H1 (cell line): ENCODE measurements around the gene LDHB. TPM values are rescaled to one million over a fixed set of nuclear protein-coding genes. Genes with fewer than 3 reads are reported as not detected.

Source experiments
- CHD1 ChIP-seq: IDR thresholded peaks from 2 replicates; pipeline ENCODE4 v1.6.1; 2012; ENCODE audit warnings: low read depth, low read length, improper control_type of control experiment
- CHD2 ChIP-seq: IDR thresholded peaks from 2 replicates; pipeline ENCODE4 v1.6.1; 2012; ENCODE audit warnings: low read length, improper control_type of control experiment
- CREB1 ChIP-seq: IDR thresholded peaks from 2 replicates; pipeline ENCODE4 v1.6.1; 2012; ENCODE audit warnings: inconsistent platforms
- CTCF ChIP-seq, 3 experiments: IDR thresholded peaks; 1 replicate in 2 of 3; 2 replicates in 1 of 3; pipeline versions ENCODE4 v1.5.1 to v1.6.1; 2011; ENCODE audit warnings: low read length in 3 of 3, mild to moderate bottlenecking in 3 of 3, inconsistent platforms in 2 of 3, low read depth in 1 of 3, moderate library complexity in 1 of 3; ENCODE audit not compliant: insufficient read depth in 1 of 3; ENCODE audit errors: control extremely low read depth in 1 of 3
- FOSL1 ChIP-seq: IDR thresholded peaks from 2 replicates; pipeline ENCODE4 v1.6.1; 2011; ENCODE audit warnings: mild to moderate bottlenecking, low read depth, low read length, moderate library complexity; ENCODE audit not compliant: insufficient read depth
- PHF8 ChIP-seq: fragments of 200-600 bp; sonication (generic); conservative IDR thresholded peaks from 2 replicates; pipeline ENCODE4 v1.7.1; 2012; ENCODE audit warnings: low read depth, mild to moderate bottlenecking, inconsistent platforms, low read length, moderate library complexity
- RXRA ChIP-seq: IDR thresholded peaks from 2 replicates; pipeline ENCODE4 v1.6.1; 2011; ENCODE audit warnings: low read depth, mild to moderate bottlenecking, low read length, moderate library complexity; ENCODE audit not compliant: insufficient read depth
- polyA plus RNA-seq, 7 experiments: library from polyadenylated mRNA; depleted of rRNA in 3 of 7; stranded (reverse) in 5 of 7; unstranded in 2 of 7; fragments of >200 nt in 5 of 7; fragments of 200-250 nt in 2 of 7; gene quantifications; 1 replicate in 5 of 7; 2 replicates in 1 of 7; 4 replicates in 1 of 7; pipeline versions ENCODE4 v1.2.1 to v1.2.3, GENCODE V29; 2011 to 2013; ENCODE audit warnings: missing spikeins in 2 of 7, mixed read lengths in 2 of 7
- total RNA-seq: library from RNA; stranded (reverse); fragmentation: NEBNext Ultra II Directional; extraction: Animal tissue kit (Norgen Biotek cat#: 25700); gene quantifications from 2 replicates; pipeline ENCODE4 v1.2.1, GENCODE V29; 2021
- TF ChIP-seq, protein P1 (sequence below): fragments of 300-600 bp; sonication (generic); IDR thresholded peaks from 2 replicates; pipeline ENCODE4 v1.7.1; 2012; ENCODE audit warnings: low read length, moderate library complexity, mild to moderate bottlenecking, inconsistent platforms; ENCODE audit not compliant: insufficient replicate concordance
- TF ChIP-seq, protein P2 (sequence below): IDR thresholded peaks from 2 replicates; pipeline ENCODE4 v1.6.1; 2011; ENCODE audit warnings: low read depth, mild to moderate bottlenecking, low read length; ENCODE audit not compliant: insufficient read depth

The LDHB gene
- total and polyA plus RNA-seq, 2 of the 8 experiments (the other 6 are each of a cell fraction or from before 2014, with no cell fraction given) = 1,177 to 1,781 TPM

DNA sequence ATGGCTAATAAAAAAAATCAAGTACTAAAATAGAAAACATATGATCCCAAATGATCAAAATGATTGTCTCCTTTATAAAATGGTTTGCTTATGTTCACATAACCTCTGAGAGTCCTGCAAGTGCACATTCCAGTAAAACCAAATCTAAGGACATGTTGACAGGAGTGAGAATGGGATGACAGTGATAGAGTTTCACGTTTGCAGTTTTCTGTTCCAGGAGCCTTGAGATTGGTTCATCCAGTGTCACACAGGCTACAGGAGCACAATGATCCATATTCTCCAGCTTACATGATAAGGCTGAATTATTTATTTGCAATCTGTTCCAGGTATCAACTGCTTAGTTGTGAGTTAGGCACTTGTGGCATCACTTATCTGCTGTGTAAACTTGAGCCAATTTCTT, 51.5 kb downstream of the LDHB start (continued):
- TF ChIP-seq, protein P1, sequence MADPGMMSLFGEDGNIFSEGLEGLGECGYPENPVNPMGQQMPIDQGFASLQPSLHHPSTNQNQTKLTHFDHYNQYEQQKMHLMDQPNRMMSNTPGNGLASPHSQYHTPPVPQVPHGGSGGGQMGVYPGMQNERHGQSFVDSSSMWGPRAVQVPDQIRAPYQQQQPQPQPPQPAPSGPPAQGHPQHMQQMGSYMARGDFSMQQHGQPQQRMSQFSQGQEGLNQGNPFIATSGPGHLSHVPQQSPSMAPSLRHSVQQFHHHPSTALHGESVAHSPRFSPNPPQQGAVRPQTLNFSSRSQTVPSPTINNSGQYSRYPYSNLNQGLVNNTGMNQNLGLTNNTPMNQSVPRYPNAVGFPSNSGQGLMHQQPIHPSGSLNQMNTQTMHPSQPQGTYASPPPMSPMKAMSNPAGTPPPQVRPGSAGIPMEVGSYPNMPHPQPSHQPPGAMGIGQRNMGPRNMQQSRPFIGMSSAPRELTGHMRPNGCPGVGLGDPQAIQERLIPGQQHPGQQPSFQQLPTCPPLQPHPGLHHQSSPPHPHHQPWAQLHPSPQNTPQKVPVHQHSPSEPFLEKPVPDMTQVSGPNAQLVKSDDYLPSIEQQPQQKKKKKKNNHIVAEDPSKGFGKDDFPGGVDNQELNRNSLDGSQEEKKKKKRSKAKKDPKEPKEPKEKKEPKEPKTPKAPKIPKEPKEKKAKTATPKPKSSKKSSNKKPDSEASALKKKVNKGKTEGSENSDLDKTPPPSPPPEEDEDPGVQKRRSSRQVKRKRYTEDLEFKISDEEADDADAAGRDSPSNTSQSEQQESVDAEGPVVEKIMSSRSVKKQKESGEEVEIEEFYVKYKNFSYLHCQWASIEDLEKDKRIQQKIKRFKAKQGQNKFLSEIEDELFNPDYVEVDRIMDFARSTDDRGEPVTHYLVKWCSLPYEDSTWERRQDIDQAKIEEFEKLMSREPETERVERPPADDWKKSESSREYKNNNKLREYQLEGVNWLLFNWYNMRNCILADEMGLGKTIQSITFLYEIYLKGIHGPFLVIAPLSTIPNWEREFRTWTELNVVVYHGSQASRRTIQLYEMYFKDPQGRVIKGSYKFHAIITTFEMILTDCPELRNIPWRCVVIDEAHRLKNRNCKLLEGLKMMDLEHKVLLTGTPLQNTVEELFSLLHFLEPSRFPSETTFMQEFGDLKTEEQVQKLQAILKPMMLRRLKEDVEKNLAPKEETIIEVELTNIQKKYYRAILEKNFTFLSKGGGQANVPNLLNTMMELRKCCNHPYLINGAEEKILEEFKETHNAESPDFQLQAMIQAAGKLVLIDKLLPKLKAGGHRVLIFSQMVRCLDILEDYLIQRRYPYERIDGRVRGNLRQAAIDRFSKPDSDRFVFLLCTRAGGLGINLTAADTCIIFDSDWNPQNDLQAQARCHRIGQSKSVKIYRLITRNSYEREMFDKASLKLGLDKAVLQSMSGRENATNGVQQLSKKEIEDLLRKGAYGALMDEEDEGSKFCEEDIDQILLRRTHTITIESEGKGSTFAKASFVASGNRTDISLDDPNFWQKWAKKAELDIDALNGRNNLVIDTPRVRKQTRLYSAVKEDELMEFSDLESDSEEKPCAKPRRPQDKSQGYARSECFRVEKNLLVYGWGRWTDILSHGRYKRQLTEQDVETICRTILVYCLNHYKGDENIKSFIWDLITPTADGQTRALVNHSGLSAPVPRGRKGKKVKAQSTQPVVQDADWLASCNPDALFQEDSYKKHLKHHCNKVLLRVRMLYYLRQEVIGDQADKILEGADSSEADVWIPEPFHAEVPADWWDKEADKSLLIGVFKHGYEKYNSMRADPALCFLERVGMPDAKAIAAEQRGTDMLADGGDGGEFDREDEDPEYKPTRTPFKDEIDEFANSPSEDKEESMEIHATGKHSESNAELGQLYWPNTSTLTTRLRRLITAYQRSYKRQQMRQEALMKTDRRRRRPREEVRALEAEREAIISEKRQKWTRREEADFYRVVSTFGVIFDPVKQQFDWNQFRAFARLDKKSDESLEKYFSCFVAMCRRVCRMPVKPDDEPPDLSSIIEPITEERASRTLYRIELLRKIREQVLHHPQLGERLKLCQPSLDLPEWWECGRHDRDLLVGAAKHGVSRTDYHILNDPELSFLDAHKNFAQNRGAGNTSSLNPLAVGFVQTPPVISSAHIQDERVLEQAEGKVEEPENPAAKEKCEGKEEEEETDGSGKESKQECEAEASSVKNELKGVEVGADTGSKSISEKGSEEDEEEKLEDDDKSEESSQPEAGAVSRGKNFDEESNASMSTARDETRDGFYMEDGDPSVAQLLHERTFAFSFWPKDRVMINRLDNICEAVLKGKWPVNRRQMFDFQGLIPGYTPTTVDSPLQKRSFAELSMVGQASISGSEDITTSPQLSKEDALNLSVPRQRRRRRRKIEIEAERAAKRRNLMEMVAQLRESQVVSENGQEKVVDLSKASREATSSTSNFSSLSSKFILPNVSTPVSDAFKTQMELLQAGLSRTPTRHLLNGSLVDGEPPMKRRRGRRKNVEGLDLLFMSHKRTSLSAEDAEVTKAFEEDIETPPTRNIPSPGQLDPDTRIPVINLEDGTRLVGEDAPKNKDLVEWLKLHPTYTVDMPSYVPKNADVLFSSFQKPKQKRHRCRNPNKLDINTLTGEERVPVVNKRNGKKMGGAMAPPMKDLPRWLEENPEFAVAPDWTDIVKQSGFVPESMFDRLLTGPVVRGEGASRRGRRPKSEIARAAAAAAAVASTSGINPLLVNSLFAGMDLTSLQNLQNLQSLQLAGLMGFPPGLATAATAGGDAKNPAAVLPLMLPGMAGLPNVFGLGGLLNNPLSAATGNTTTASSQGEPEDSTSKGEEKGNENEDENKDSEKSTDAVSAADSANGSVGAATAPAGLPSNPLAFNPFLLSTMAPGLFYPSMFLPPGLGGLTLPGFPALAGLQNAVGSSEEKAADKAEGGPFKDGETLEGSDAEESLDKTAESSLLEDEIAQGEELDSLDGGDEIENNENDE = no peak
- TF ChIP-seq CHD2 (no peak), RXRA (no peak), CHD1 (no peak), PHF8 (no peak), CREB1 (no peak), CTCF (IDR thresholded peaks at IDR 0.05; ENCODE audit: control extremely low read depth in 1 of 3, insufficient read depth in 1 of 3, low read depth in 1 of 3, low read length in 3 of 3) (no peak), FOSL1 (no peak)
- TF ChIP-seq, protein P2, sequence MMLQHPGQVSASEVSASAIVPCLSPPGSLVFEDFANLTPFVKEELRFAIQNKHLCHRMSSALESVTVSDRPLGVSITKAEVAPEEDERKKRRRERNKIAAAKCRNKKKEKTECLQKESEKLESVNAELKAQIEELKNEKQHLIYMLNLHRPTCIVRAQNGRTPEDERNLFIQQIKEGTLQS = no peak
